ENCODE measurements around the gene VAT1L. TPM values are rescaled to one million over a fixed set of nuclear protein-coding genes. Genes with fewer than 3 reads are reported as not detected.
A peak's percentile ranks its signal among the peaks of the same experiment; 100 is the strongest.

VAT1L gene
- total and polyA plus RNA-seq, 8 donors, result 0.61 to 5.1 (median 1.3) TPM; not detected in 2

DNA sequence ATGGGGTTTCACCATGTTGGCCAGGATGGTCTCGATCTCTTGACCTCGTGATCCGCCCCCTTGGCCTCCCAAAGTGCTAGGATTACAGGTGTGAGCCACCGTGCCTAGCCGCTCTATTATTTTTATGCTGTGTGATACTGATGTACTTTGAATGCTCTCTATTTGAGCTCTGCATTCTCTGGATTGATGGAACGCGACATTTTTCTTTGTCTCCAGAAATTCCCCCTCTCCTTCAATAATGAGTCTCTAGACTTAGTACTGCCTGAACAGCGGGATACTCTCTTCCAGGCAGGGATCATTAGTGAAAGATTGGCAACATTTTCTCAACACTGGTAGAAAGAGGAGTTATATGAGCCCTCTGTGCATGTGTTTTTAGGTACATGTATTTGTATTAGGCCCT lies 140.6 kb downstream of the VAT1L start:
- Histone ChIP-seq H3K4me1 (no peaks in the 10 kb centered on the region), H3K36me3 (no peaks in the 10 kb centered on the region), H3K9me3 (no peaks in the 10 kb centered on the region), H3K4me3 (no peak overlapping the region), H3K27ac (no peak overlapping the region), H3K27me3 (peaks cover 0 to 4% (median 3%) of the 10 kb centered on the region in 3 donors)
- 91 to 95% (median 93%) methylated on average over 8 of the region's 8 CpGs for WGBS, 5 donors
- intact Hi-C loops (cut with DNase I; ENCODE audit: low total_unique reads), result no loop called here
- DNase-seq, result no peak
- TF ChIP-seq EP300 (IDR thresholded peaks at IDR 0.05), result no peak

DNA sequence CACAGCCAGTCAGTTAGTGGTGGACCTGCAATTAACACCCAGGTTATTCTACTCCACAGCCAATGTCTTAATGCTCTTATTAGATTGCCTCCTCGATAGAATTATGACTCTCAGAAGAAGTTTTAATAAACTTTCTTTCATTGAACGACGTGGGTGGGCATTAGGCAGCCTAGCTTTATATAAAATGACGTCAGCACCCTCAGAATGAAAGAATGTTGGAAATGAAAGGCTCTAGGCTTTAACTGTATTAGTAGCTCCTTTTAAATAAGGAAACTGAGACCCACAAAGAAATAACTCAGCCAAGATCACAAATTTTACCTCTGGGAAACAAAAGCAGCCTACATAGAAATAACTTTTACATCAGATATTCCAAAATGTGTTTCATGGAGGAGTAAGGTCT lies 142.7 kb downstream of the VAT1L start:
- intact Hi-C loops (cut with DNase I; ENCODE audit: low total_unique reads), result no loop called here
- 59 to 77% (median 75%) methylated on average over 4 of the region's 4 CpGs for WGBS, 5 donors
- Histone ChIP-seq H3K9me3 (no peaks in the 10 kb centered on the region), H3K27ac (no peak overlapping the region), H3K4me3 (no peak overlapping the region), H3K4me1 (no peaks in the 10 kb centered on the region), H3K27me3 (no peaks in the 10 kb centered on the region), H3K36me3 (no peaks in the 10 kb centered on the region)
- TF ChIP-seq POLR2AphosphoS5 (IDR thresholded peaks at IDR 0.05) (no peak), POLR2A (IDR thresholded peaks at IDR 0.05) (no peak), EP300 (IDR thresholded peaks at IDR 0.05) (no peak)
- TF ChIP-seq, protein P1, sequence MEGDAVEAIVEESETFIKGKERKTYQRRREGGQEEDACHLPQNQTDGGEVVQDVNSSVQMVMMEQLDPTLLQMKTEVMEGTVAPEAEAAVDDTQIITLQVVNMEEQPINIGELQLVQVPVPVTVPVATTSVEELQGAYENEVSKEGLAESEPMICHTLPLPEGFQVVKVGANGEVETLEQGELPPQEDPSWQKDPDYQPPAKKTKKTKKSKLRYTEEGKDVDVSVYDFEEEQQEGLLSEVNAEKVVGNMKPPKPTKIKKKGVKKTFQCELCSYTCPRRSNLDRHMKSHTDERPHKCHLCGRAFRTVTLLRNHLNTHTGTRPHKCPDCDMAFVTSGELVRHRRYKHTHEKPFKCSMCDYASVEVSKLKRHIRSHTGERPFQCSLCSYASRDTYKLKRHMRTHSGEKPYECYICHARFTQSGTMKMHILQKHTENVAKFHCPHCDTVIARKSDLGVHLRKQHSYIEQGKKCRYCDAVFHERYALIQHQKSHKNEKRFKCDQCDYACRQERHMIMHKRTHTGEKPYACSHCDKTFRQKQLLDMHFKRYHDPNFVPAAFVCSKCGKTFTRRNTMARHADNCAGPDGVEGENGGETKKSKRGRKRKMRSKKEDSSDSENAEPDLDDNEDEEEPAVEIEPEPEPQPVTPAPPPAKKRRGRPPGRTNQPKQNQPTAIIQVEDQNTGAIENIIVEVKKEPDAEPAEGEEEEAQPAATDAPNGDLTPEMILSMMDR (IDR thresholded peaks at IDR 0.05), result no peak
- no peak for DNase-seq

DNA sequence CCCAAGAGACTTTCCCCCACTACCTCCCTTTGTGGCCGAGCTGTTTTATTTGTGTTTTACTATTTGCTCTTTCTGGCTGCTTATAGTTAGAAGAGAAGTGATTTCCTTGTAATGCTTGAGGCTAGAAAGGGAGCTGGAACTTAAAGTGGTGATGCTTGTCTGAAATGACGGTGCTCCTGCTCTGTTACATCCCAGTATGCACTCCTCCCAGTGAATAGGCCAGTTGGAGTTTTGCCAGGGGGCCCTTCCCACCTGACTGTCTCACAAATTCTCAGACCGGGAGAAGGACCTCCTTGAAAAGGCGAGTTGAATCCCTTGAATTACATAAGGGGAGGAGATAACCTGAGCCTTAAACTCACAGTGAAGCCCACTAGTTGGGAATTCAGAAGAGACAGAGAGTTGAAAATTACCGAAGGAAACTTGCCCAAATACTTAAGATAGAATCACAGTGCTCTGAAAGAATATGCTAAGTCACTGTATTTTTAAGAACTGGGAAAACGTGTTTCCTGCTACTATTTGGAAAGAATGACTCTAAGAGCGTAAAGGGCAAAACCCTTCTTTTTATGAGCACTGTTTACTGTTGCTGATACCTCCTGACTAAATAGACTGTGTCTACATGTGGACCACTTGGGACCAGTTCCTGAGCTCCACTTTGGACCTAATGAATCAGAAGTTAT lies 149.2 kb downstream of the VAT1L start:
- Histone ChIP-seq H3K4me3 (no peak overlapping the region), H3K4me1 (peaks cover 0 to 7% (median 2%) of the 10 kb centered on the region in 4 donors), H3K36me3 (no peaks in the 10 kb centered on the region), H3K27me3 (no peaks in the 10 kb centered on the region), H3K27ac (no peak overlapping the region), H3K9me3 (no peaks in the 10 kb centered on the region)
- DNase-seq, result peak in 1 of 2 donors; percentile 53
- TF ChIP-seq, protein P1 (IDR thresholded peaks at IDR 0.05), result no peak
- TF ChIP-seq POLR2AphosphoS5 (IDR thresholded peaks at IDR 0.05) (no peak), EP300 (IDR thresholded peaks at IDR 0.05) (no peak), POLR2A (IDR thresholded peaks at IDR 0.05) (no peak)
- intact Hi-C loops (cut with DNase I; ENCODE audit: low total_unique reads), result no loop called here
- WGBS, 5 donors, result 15 to 31% (median 25%) methylated on average over 7 of the region's 7 CpGs

DNA sequence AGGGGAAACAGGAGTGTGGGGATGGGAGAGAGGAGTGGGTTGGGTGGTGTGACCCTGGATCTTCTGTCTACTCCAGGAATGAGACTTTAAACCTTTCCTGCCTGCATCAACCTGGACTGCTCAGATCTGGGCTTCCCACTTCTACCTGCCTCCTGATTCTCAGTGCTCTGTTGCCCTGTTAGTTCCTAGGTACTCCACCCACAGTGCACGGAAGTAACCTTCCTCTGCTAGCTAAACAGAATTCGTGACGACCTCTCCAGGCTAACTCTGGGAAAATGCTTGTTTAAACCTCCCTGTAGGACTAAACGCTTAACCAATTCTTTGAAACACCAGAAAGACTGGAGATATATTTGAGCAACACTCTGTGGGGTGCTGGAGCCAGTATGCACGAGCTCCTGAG lies 150.5 kb downstream of the VAT1L start:
- H3K9me3 ChIP-seq, result no peaks in the 10 kb centered on the region
- H3K36me3 ChIP-seq, result no peaks in the 10 kb centered on the region
- H3K27ac ChIP-seq, result no peak overlapping the region
- H3K4me1 ChIP-seq, result peaks cover 0 to 7% (median 2%) of the 10 kb centered on the region in 4 donors
- H3K4me3 ChIP-seq, result no peak overlapping the region
- 32 to 63% (median 39%) methylated on average over 5 of the region's 5 CpGs for WGBS, 5 donors
- TF ChIP-seq EP300 (IDR thresholded peaks at IDR 0.05) (no peak), POLR2AphosphoS5 (IDR thresholded peaks at IDR 0.05) (no peak), POLR2A (IDR thresholded peaks at IDR 0.05) (no peak)
- TF ChIP-seq, protein P1 (IDR thresholded peaks at IDR 0.05), result no peak
- DNase-seq, result peak in 1 of 2 donors; percentile 44
- intact Hi-C loops (cut with DNase I; ENCODE audit: low total_unique reads), result no loop called here
- H3K27me3 ChIP-seq, result no peaks in the 10 kb centered on the region

DNA sequence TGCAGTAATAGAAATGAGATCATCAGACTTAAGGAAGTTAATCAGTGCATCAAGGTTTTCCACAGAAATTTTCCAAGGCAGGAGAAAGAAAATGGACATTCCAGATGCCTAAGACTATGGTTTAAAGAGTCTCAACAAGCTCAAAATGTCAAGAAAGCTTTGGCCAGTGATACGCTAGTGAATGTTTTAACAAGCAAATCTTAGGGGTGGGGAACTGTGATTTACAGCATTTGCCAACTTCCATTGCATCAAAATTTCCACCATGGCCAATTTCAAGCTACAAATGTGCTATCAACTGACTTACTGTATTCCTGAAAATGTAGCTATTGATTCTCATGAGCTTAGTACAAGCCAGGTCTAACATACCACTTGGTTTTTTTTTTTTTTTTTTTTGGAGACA lies 151.6 kb downstream of the VAT1L start:
- no peaks in the 10 kb centered on the region for H3K27me3 ChIP-seq
- H3K9me3 ChIP-seq, result no peaks in the 10 kb centered on the region
- no peak overlapping the region for H3K4me3 ChIP-seq
- peak in 1 of 2 donors; percentile 20 for DNase-seq
- no peak for TF ChIP-seq POLR2AphosphoS5 (IDR thresholded peaks at IDR 0.05)
- no peak for TF ChIP-seq POLR2A (IDR thresholded peaks at IDR 0.05)
- TF ChIP-seq, protein P1 (IDR thresholded peaks at IDR 0.05), result no peak
- no peak for TF ChIP-seq EP300 (IDR thresholded peaks at IDR 0.05)
- intact Hi-C loops (cut with DNase I; ENCODE audit: low total_unique reads), result no loop called here
- 54 to 75% (median 68%) methylated on average over 1 of the region's 1 CpG for WGBS, 5 donors
- no peak overlapping the region for H3K27ac ChIP-seq
- H3K36me3 ChIP-seq, result no peaks in the 10 kb centered on the region
- H3K4me1 ChIP-seq, result peaks cover 0 to 7% (median 2%) of the 10 kb centered on the region in 4 donors

Measured in stomach (tissue), 9 donors.